A673 (cell line): Measurements from ENCODE around the gene GPR183. TPM values are rescaled to one million over a fixed set of nuclear protein-coding genes. Genes with fewer than 3 reads are reported as not detected.

Experiments
- BruUV-seq: library from RNA; stranded (reverse); fragments of 400-500 nt; replicated peaks from 2 replicates; lab custom pipeline; 2021; lab: Mats Ljungman, UMichigan
- CTCF ChIA-PET: fragments of 300-600 bp; sonication (Branson Sonifier 250); formaldehyde crosslinking; loops from one replicate; lab custom pipeline; 2022; ENCODE audit warnings: antibody characterized with exemption; lab: Charles Lee
- POLR2A ChIA-PET: fragments of 300-600 bp; sonication (Branson Sonifier 250); formaldehyde crosslinking; loops from one replicate; lab custom pipeline; 2022; ENCODE audit warnings: antibody characterized with exemption; ENCODE audit not compliant: low non-redundant PET; lab: Charles Lee
- DNase-seq: peaks from one replicate; pipeline ENCODE4 v3.0.0-alpha.2; 2015; ENCODE audit warnings: low spot score
- H3K27ac ChIP-seq: fragments of 200-600 bp; sonication (generic); 2 replicates; pipeline ENCODE4 v1.5.1; 2016; ENCODE audit warnings: mixed run types, low read depth, mild to moderate bottlenecking, mixed read lengths, antibody characterized with exemption, low read length; ENCODE audit not compliant: poor library complexity, severe bottlenecking
- H3K27me3 ChIP-seq: fragments of 200-600 bp; sonication (generic); replicated peaks from 2 replicates; pipeline ENCODE4 v1.6.1; 2017; ENCODE audit warnings: mixed run types, low read depth, mild to moderate bottlenecking, mixed read lengths, antibody characterized with exemption, low read length; ENCODE audit not compliant: insufficient read depth, poor library complexity
- H3K36me3 ChIP-seq: fragments of 200-600 bp; sonication (generic); 2 replicates; pipeline ENCODE4 v1.6.1; 2016; ENCODE audit warnings: mixed run types, mild to moderate bottlenecking, mixed read lengths, antibody characterized with exemption, low read length; ENCODE audit not compliant: insufficient read depth, poor library complexity, severe bottlenecking
- H3K4me1 ChIP-seq: fragments of 200-600 bp; sonication (generic); 2 replicates; pipeline ENCODE4 v1.6.1; 2017; ENCODE audit warnings: mixed run types, mild to moderate bottlenecking, mixed read lengths, antibody characterized with exemption, low read length; ENCODE audit not compliant: insufficient read depth, poor library complexity, severe bottlenecking
- H3K4me3 ChIP-seq: fragments of 200-600 bp; sonication (generic); 2 replicates; pipeline ENCODE4 v1.5.1; 2016; ENCODE audit warnings: low read depth, mixed run types, mild to moderate bottlenecking, mixed read lengths, low read length; ENCODE audit not compliant: poor library complexity, severe bottlenecking
- H3K9me3 ChIP-seq: fragments of 200-600 bp; sonication (generic); 2 replicates; pipeline ENCODE4 v1.6.1; 2016; ENCODE audit warnings: mixed run types, low read depth, mild to moderate bottlenecking, mixed read lengths, antibody characterized with exemption, low read length; ENCODE audit not compliant: poor library complexity, severe bottlenecking
- CTCF ChIP-seq: fragments of 300-800, 200-600 bp; sonication (generic); conservative IDR thresholded peaks from 2 replicates; pipeline ENCODE4 v1.5.1; 2017; ENCODE audit warnings: low read depth, mild to moderate bottlenecking, antibody characterized with exemption, low read length, moderate library complexity, mixed read lengths
- EZH2 ChIP-seq: fragments of 200-600 bp; sonication (generic); IDR thresholded peaks from 2 replicates; pipeline ENCODE4 v1.6.1; 2017; ENCODE audit warnings: borderline replicate concordance, low read depth, mild to moderate bottlenecking, mixed read lengths, antibody characterized with exemption, low read length; ENCODE audit not compliant: poor library complexity, severe bottlenecking
- intact Hi-C: fragments of 100-400 bp; cut with micrococcal nuclease; formaldehyde crosslinking; loops from one replicate; pipeline ENCODE4 v1.10.0; 2022; ENCODE audit not compliant: unreplicated experiment
- total RNA-seq: library from RNA; stranded (reverse); gene quantifications from 2 replicates; pipeline ENCODE4 v1.2.3, GENCODE V29; 2021

The GPR183 gene
- total RNA-seq, 1 experiment from 2014 or later = not detected

GRCh38 chr13:99323488-99323887 is 16.3 kb upstream of the GPR183 start:
- H3K9me3 ChIP-seq = no peaks in the 10 kb centered on the region
- peaks cover 6% of the 10 kb centered on the region for H3K36me3 ChIP-seq
- no peak for DNase-seq
- no peak overlapping the region for H3K27ac ChIP-seq
- TF ChIP-seq CTCF (no peak), EZH2 (no peak)
- intact Hi-C loops = no loop called here
- ChIA-PET CTCF (no interaction called here), POLR2A (no interaction called here)
- BruUV-seq = no TSS peak
- H3K4me1 ChIP-seq = peaks cover 8% of the 10 kb centered on the region
- no peaks in the 10 kb centered on the region for H3K27me3 ChIP-seq
- no peak overlapping the region for H3K4me3 ChIP-seq

GRCh38 chr13:99322297-99323103 is 15.3 kb upstream of the GPR183 start:
- Histone ChIP-seq H3K4me1 (peaks cover 8% of the 10 kb centered on the region), H3K36me3 (peaks cover 6% of the 10 kb centered on the region), H3K27me3 (no peaks in the 10 kb centered on the region), H3K27ac (no peak overlapping the region), H3K4me3 (no peak overlapping the region), H3K9me3 (no peaks in the 10 kb centered on the region)
- ChIA-PET CTCF (no interaction called here), POLR2A (no interaction called here)
- DNase-seq = no peak
- intact Hi-C loops = no loop called here
- no TSS peak for BruUV-seq
- TF ChIP-seq EZH2 (no peak), CTCF (no peak)

GRCh38 chr13:99321709-99322108 is 14.5 kb upstream of the GPR183 start:
- Histone ChIP-seq H3K9me3 (no peaks in the 10 kb centered on the region), H3K27ac (no peak overlapping the region), H3K4me3 (no peak overlapping the region), H3K4me1 (peaks cover 8% of the 10 kb centered on the region), H3K27me3 (no peaks in the 10 kb centered on the region), H3K36me3 (peaks cover 6% of the 10 kb centered on the region)
- POLR2A ChIA-PET = no interaction called here
- intact Hi-C loops = no loop called here
- no peak for DNase-seq
- CTCF ChIA-PET = no interaction called here
- TF ChIP-seq EZH2 = no peak
- no peak for TF ChIP-seq CTCF
- no TSS peak for BruUV-seq
